Smooth muscle cell (in vitro differentiated cells): ENCODE measurements around the gene MYLK4. TPM values are rescaled to one million over a fixed set of nuclear protein-coding genes. Genes with fewer than 3 reads are reported as not detected.

Source experiments
- DNase-seq: peaks from one replicate; lab custom pipeline; 2025; ENCODE audit not compliant: unreplicated experiment; lab: John Stamatoyannopoulos, UW
- H2AFZ ChIP-seq: fragments of 200-600 bp; sonication (generic); 2 replicates; pipeline ENCODE4 v1.6.0; 2016; ENCODE audit warnings: antibody characterized with exemption, low read depth, mild to moderate bottlenecking
- H3F3A ChIP-seq: fragments of 200-600 bp; sonication (generic); 2 replicates; pipeline ENCODE4 v1.6.0; 2017; ENCODE audit warnings: antibody characterized with exemption, low read depth
- H3K27ac ChIP-seq: fragments of 200-600 bp; sonication (generic); 2 replicates; pipeline ENCODE4 v1.5.1; 2016; ENCODE audit warnings: low read depth, mild to moderate bottlenecking
- H3K27me3 ChIP-seq: fragments of 200-600 bp; sonication (generic); 2 replicates; pipeline ENCODE4 v1.6.1; 2016; ENCODE audit warnings: low read depth, mild to moderate bottlenecking
- H3K36me3 ChIP-seq: fragments of 200-600 bp; sonication (generic); 2 replicates; pipeline ENCODE4 v1.5.1; 2016; ENCODE audit warnings: low read depth
- H3K4me1 ChIP-seq: fragments of 200-600 bp; sonication (generic); 2 replicates; pipeline ENCODE4 v1.5.1; 2016; ENCODE audit warnings: low read depth
- H3K4me2 ChIP-seq: fragments of 200-600 bp; sonication (generic); 2 replicates; pipeline ENCODE4 v1.6.0; 2016; ENCODE audit warnings: mild to moderate bottlenecking
- H3K4me3 ChIP-seq: fragments of 200-600 bp; sonication (generic); 2 replicates; pipeline ENCODE4 v1.5.1; 2016; ENCODE audit warnings: mild to moderate bottlenecking
- H3K79me2 ChIP-seq: fragments of 200-600 bp; sonication (generic); 2 replicates; pipeline ENCODE4 v1.6.0; 2016; ENCODE audit warnings: low read depth, mild to moderate bottlenecking
- H3K9ac ChIP-seq: fragments of 200-600 bp; sonication (generic); 2 replicates; pipeline ENCODE4 v1.6.0; 2016; ENCODE audit warnings: low read depth
- H3K9me3 ChIP-seq: fragments of 200-600 bp; sonication (generic); replicated peaks from 2 replicates; pipeline ENCODE4 v1.5.1; 2016; ENCODE audit warnings: low read depth
- H4K20me1 ChIP-seq: fragments of 200-600 bp; sonication (generic); 2 replicates; pipeline ENCODE4 v1.6.0; 2016; ENCODE audit warnings: low read depth
- CTCF ChIP-seq: fragments of 200-600 bp; sonication (generic); IDR thresholded peaks from 2 replicates; pipeline ENCODE4 v1.5.1; 2017; ENCODE audit warnings: borderline replicate concordance, mild to moderate bottlenecking, antibody characterized with exemption; ENCODE audit not compliant: insufficient read depth, poor library complexity, severe bottlenecking
- WGBS: methylation state at CpG from one replicate; pipeline ENCODE4 v1.1.7; 2016; ENCODE audit warnings: low lambda C conversion rate; 5-methylcytosine and 5-hydroxymethylcytosine counted together
- polyA plus RNA-seq: library from polyadenylated mRNA; unstranded; fragments of >200 nt; fragmentation: Nextera tagmentation; extraction: Ambion mirVana; gene quantifications from 2 replicates; pipeline ENCODE4 v1.2.1, GENCODE V29; 2016
- total RNA-seq: library from RNA; depleted of rRNA; stranded (reverse); fragments of >200 nt; gene quantifications from 2 replicates; pipeline ENCODE4 v1.2.3, GENCODE V29; 2014

The MYLK4 gene
- total and polyA plus RNA-seq, 2 experiments from 2014 or later = 0.21 to 0.90 TPM

GRCh38 chr6:2632976-2633584, 117.6 kb downstream of the MYLK4 start:
- Histone ChIP-seq H3K9ac (no peak overlapping the region), H3F3A (peaks cover 6% of the 10 kb centered on the region), H3K27ac (no peak overlapping the region), H3K4me2 (no peak overlapping the region), H3K27me3 (no peaks in the 10 kb centered on the region), H2AFZ (no peak overlapping the region), H3K4me1 (peaks cover 6% of the 10 kb centered on the region), H3K9me3 (no peaks in the 10 kb centered on the region), H3K79me2 (no peaks in the 10 kb centered on the region), H4K20me1 (no peaks in the 10 kb centered on the region), H3K4me3 (no peak overlapping the region), H3K36me3 (no peaks in the 10 kb centered on the region)
- TF ChIP-seq CTCF = no peak
- WGBS = 74% methylated on average over 11 of the region's 11 CpGs
- no peak for DNase-seq

GRCh38 chr6:2632368-2632767, 118.4 kb downstream of the MYLK4 start:
- Histone ChIP-seq H3K9ac (no peak overlapping the region), H3K27ac (no peak overlapping the region), H3K4me1 (peaks cover 6% of the 10 kb centered on the region), H3K4me2 (no peak overlapping the region), H3K79me2 (no peaks in the 10 kb centered on the region), H3F3A (peaks cover 6% of the 10 kb centered on the region), H3K4me3 (no peak overlapping the region), H3K27me3 (no peaks in the 10 kb centered on the region), H3K9me3 (no peaks in the 10 kb centered on the region), H2AFZ (no peak overlapping the region), H3K36me3 (no peaks in the 10 kb centered on the region), H4K20me1 (no peaks in the 10 kb centered on the region)
- no peak for TF ChIP-seq CTCF
- DNase-seq = no peak
- 83% methylated on average over 10 of the region's 10 CpGs for WGBS

GRCh38 chr6:2630891-2631571, 119.7 kb downstream of the MYLK4 start:
- Histone ChIP-seq H2AFZ (no peak overlapping the region), H3K27me3 (no peaks in the 10 kb centered on the region), H3K9ac (peak overlapping the region; percentile 10), H3F3A (peaks cover 6% of the 10 kb centered on the region), H4K20me1 (no peaks in the 10 kb centered on the region), H3K4me2 (peak overlapping the region; percentile 50), H3K4me1 (peaks cover 7% of the 10 kb centered on the region), H3K27ac (peak overlapping the region; percentile 86), H3K9me3 (no peaks in the 10 kb centered on the region), H3K4me3 (no peak overlapping the region), H3K36me3 (no peaks in the 10 kb centered on the region), H3K79me2 (no peaks in the 10 kb centered on the region)
- no peak for TF ChIP-seq CTCF
- DNase-seq = no peak
- WGBS = 71% methylated on average over 14 of the region's 14 CpGs

- H3K27me3 ChIP-seq = no peaks in the 10 kb centered on the region
- H4K20me1 ChIP-seq = no peaks in the 10 kb centered on the region
- peaks cover 10% of the 10 kb centered on the region for H3K4me1 ChIP-seq
- no peak for TF ChIP-seq CTCF
- no peak for DNase-seq
- H2AFZ ChIP-seq = no peak overlapping the region
- WGBS = 26% methylated on average over 6 of the region's 6 CpGs
- H3K79me2 ChIP-seq = no peaks in the 10 kb centered on the region
- peaks cover 7% of the 10 kb centered on the region for H3F3A ChIP-seq
- H3K9ac ChIP-seq = peak overlapping the region; percentile 10
- H3K4me2 ChIP-seq = peak overlapping the region; percentile 55
- H3K36me3 ChIP-seq = no peaks in the 10 kb centered on the region
- H3K4me3 ChIP-seq = no peak overlapping the region
- no peaks in the 10 kb centered on the region for H3K9me3 ChIP-seq
- peak overlapping the region; percentile 86 for H3K27ac ChIP-seq
Observed at GRCh38 chr6:2630359-2630758, 120.4 kb downstream of the MYLK4 start.
